Lung (tissue), 12 donors: Measurements from ENCODE around the gene STRIP2. TPM values are rescaled to one million over a fixed set of nuclear protein-coding genes. Genes with fewer than 3 reads are reported as not detected.

Experiments
- ATAC-seq: fragments of 200-7000 bp; cut with Tn5 transposase; one replicate; pipeline ENCODE4 v1.9.1; 2020; ENCODE audit warnings: moderate number of reproducible peaks; ENCODE audit not compliant: insufficient read depth, low FRiP score
- DNase-seq, 3 donors: peaks; one replicate each; pipeline ENCODE4 v3.0.0-alpha.2; 2013 to 2017
- H3K27ac ChIP-seq, 2 donors: one replicate each; pipeline ENCODE4 v1.5.1; 2013; ENCODE audit warnings: mild to moderate bottlenecking in 2 of 2, moderate library complexity in 2 of 2, control low read depth in 1 of 2, inconsistent platforms in 1 of 2, low read depth in 1 of 2, low read length in 1 of 2
- H3K27me3 ChIP-seq, 3 donors: one replicate each; pipeline ENCODE4 v1.5.1; 2013; ENCODE audit warnings: low read length in 2 of 3; ENCODE audit not compliant: control insufficient read depth in 3 of 3, insufficient read depth in 3 of 3
- H3K36me3 ChIP-seq, 4 donors: one replicate each; pipeline ENCODE4 v1.5.1; 2013; ENCODE audit warnings: low read length in 4 of 4, mild to moderate bottlenecking in 1 of 4, moderate library complexity in 1 of 4; ENCODE audit not compliant: control insufficient read depth in 4 of 4, insufficient read depth in 4 of 4
- H3K4me1 ChIP-seq, 5 donors: one replicate each; pipeline ENCODE4 v1.5.1; 2013; ENCODE audit warnings: low read length in 5 of 5, mild to moderate bottlenecking in 2 of 5, moderate library complexity in 1 of 5; ENCODE audit not compliant: control insufficient read depth in 5 of 5, insufficient read depth in 5 of 5
- H3K4me3 ChIP-seq: one replicate; pipeline ENCODE4 v1.5.1; 2013; ENCODE audit warnings: mild to moderate bottlenecking, control low read depth, moderate library complexity
- H3K9ac ChIP-seq, 2 donors: one replicate each; pipeline ENCODE4 v1.5.1; 2013; ENCODE audit warnings: low read length in 2 of 2, control low read depth in 1 of 2; ENCODE audit not compliant: insufficient read depth in 1 of 2
- H3K9me3 ChIP-seq, 4 donors: one replicate each; pipeline ENCODE4 v1.5.1; 2013; ENCODE audit warnings: low read length in 3 of 4, mild to moderate bottlenecking in 1 of 4, moderate library complexity in 1 of 4; ENCODE audit not compliant: control insufficient read depth in 4 of 4, insufficient read depth in 3 of 4
- CTCF ChIP-seq: IDR thresholded peaks from 2 replicates; pipeline ENCODE4 v1.5.1; 2012; ENCODE audit warnings: mild to moderate bottlenecking; ENCODE audit errors: control extremely low read depth, extremely low read depth
- WGBS, 2 donors: extraction: QIAGEN DNeasy Blood & Tissue Kit; methylation state at CpG; one replicate each; pipeline ENCODE4 v1.1.7; 2013; 5-methylcytosine and 5-hydroxymethylcytosine counted together
- polyA plus RNA-seq, 2 donors: library from polyadenylated mRNA; stranded (reverse); fragments of 200-250 nt; gene quantifications; one replicate each; pipeline ENCODE4 v1.2.1, GENCODE V29; 2013
- total RNA-seq, 2 donors: library from RNA; depleted of rRNA in 1 of 2; stranded (reverse); fragments of >200 nt in 1 of 2; gene quantifications; one replicate each; pipeline ENCODE4 v1.2.1, GENCODE V29; 2014 to 2021
- donor health status: control.
- donor health status: control.
- donor health status: Bipolar disorder and iron deficiency.
- donor health status: healthy.
- donor health status: DM: yes; HTN: yes; CAD: no.

The STRIP2 gene
- total and polyA plus RNA-seq, 4 donors: 1.1 to 2.1 (median 1.7) TPM

GRCh38 chr7:129394101-129394500, 40.1 kb upstream of the STRIP2 start:
- no peak for TF ChIP-seq CTCF
- Histone ChIP-seq H3K4me3 (no peak overlapping the region), H3K27me3 (no peaks in the 10 kb centered on the region), H3K36me3 (peaks cover 0 to 10% (median 2%) of the 10 kb centered on the region in 4 donors), H3K9ac (no peak overlapping the region), H3K27ac (no peak overlapping the region), H3K4me1 (no peaks in the 10 kb centered on the region), H3K9me3 (peaks cover 0 to 2% (median 0%) of the 10 kb centered on the region in 4 donors)
- 96 to 98% methylated on average over 4 of the region's 4 CpGs for WGBS, 2 donors
- ATAC-seq: no peak
- DNase-seq: no peak

GRCh38 chr7:129394982-129395914, 39.0 kb upstream of the STRIP2 start:
- ATAC-seq (no peak), DNase-seq (no peak)
- Histone ChIP-seq H3K27ac (no peak overlapping the region), H3K9ac (no peak overlapping the region), H3K9me3 (peaks cover 0 to 2% (median 0%) of the 10 kb centered on the region in 4 donors), H3K4me1 (no peaks in the 10 kb centered on the region), H3K36me3 (peaks cover 0 to 12% (median 2%) of the 10 kb centered on the region in 4 donors), H3K4me3 (no peak overlapping the region), H3K27me3 (no peaks in the 10 kb centered on the region)
- no peak for TF ChIP-seq CTCF
- WGBS, 2 donors: 85% methylated on average over 4 of the region's 4 CpGs

- no peak for ATAC-seq
- H3K36me3 ChIP-seq: peaks cover 0 to 11% (median 3%) of the 10 kb centered on the region in 4 donors
- WGBS, 2 donors: 60 to 91% methylated on average over 1 of the region's 1 CpG
Measured at GRCh38 chr7:129401228-129401966, 32.8 kb upstream of the STRIP2 start.

More at GRCh38 chr7:129401228-129401966, 32.8 kb upstream of the STRIP2 start:
- no peak for TF ChIP-seq CTCF
- Histone ChIP-seq H3K27me3 (no peaks in the 10 kb centered on the region), H3K4me1 (no peaks in the 10 kb centered on the region), H3K9me3 (no peaks in the 10 kb centered on the region), H3K9ac (no peak overlapping the region), H3K27ac (no peak overlapping the region), H3K4me3 (no peak overlapping the region)
- DNase-seq: peak in 1 of 3 donors; percentile 10
